ENCODE measurements around the gene KCNQ1.
"Not testable (repeated sequence)": the region's sequence is repeated elsewhere in the genome, so short reads cannot be mapped to it uniquely, and the experiment has no call there.

KCNQ1 gene

GRCh38 chr11:2489083-2489482 is 44.3 kb downstream of the KCNQ1 start:
- no peak for TF ChIP-seq CTCF (IDR thresholded peaks at IDR 0.05; ENCODE audit: insufficient read depth, missing control alignments)
- FAIRE-seq (no peak), DNase-seq (ENCODE audit: insufficient read length, low spot score) (no peak)

- FAIRE-seq; DNase-seq (ENCODE audit: insufficient read length, low spot score): not testable (repeated sequence)
Measured at GRCh38 chr11:2497951-2498350, 53.1 kb downstream of the KCNQ1 start.

- FAIRE-seq = no peak
- no peak for DNase-seq (ENCODE audit: insufficient read length, low spot score)
Measured at GRCh38 chr11:2498750-2499149, 53.9 kb downstream of the KCNQ1 start.

GRCh38 chr11:2507212-2507901 is 62.5 kb downstream of the KCNQ1 start:
- no peak for DNase-seq (ENCODE audit: insufficient read length, low spot score)
- FAIRE-seq = no peak
- no peak for TF ChIP-seq CTCF (IDR thresholded peaks at IDR 0.05; ENCODE audit: insufficient read depth, missing control alignments)

More at GRCh38 chr11:2498750-2499149, 53.9 kb downstream of the KCNQ1 start:
- no peak for TF ChIP-seq CTCF (IDR thresholded peaks at IDR 0.05; ENCODE audit: insufficient read depth, missing control alignments)

- no peak for FAIRE-seq
- no peak for TF ChIP-seq CTCF (IDR thresholded peaks at IDR 0.05; ENCODE audit: insufficient read depth, missing control alignments)
Measured at GRCh38 chr11:2507945-2508749, 63.3 kb downstream of the KCNQ1 start.

GRCh38 chr11:2508793-2509192 is 64.0 kb downstream of the KCNQ1 start:
- TF ChIP-seq CTCF (IDR thresholded peaks at IDR 0.05; ENCODE audit: insufficient read depth, missing control alignments) = no peak
- no peak for DNase-seq (ENCODE audit: insufficient read length, low spot score)
- no peak for FAIRE-seq

More at GRCh38 chr11:2507945-2508749, 63.3 kb downstream of the KCNQ1 start:
- DNase-seq (ENCODE audit: insufficient read length, low spot score) = no peak

- DNase-seq (ENCODE audit: insufficient read length, low spot score) = no peak
- no peak for TF ChIP-seq CTCF (IDR thresholded peaks at IDR 0.05; ENCODE audit: insufficient read depth, missing control alignments)
- no peak for FAIRE-seq
Measured at GRCh38 chr11:2509481-2510001, 64.7 kb downstream of the KCNQ1 start.
